HG02884 (cell line): ENCODE data around the gene ANKFN1.

Experiments
- ATAC-seq: cut with Tn5 transposase; IDR thresholded peaks from one replicate; pipeline ENCODE4 v1.9.1; 2021; ENCODE audit warnings: mild to moderate bottlenecking, moderate library complexity; ENCODE audit not compliant: unreplicated experiment

The ANKFN1 gene

GRCh38 chr17:56175299-56175955, 22.2 kb downstream of the ANKFN1 start:
- no peak for ATAC-seq

GRCh38 chr17:56176091-56176490, 22.8 kb downstream of the ANKFN1 start:
- ATAC-seq = no peak

GRCh38 chr17:56177361-56177760, 24.1 kb downstream of the ANKFN1 start:
- no peak for ATAC-seq

GRCh38 chr17:56178203-56178602, 24.9 kb downstream of the ANKFN1 start:
- ATAC-seq = no peak

GRCh38 chr17:56182081-56182480, 28.8 kb downstream of the ANKFN1 start:
- ATAC-seq = no peak

GRCh38 chr17:56184650-56185049, 31.4 kb downstream of the ANKFN1 start:
- ATAC-seq = no peak

- no peak for ATAC-seq
Observed at GRCh38 chr17:56185491-56186221, 32.4 kb downstream of the ANKFN1 start.

- ATAC-seq = no peak
Observed at GRCh38 chr17:56186222-56186786, 33.0 kb downstream of the ANKFN1 start.

GRCh38 chr17:56203430-56203829, 50.2 kb downstream of the ANKFN1 start:
- ATAC-seq = no peak

- ATAC-seq = no peak
Observed at GRCh38 chr17:56206351-56206750, 53.1 kb downstream of the ANKFN1 start.

- ATAC-seq = no peak
Observed at GRCh38 chr17:56213031-56213430, 59.8 kb downstream of the ANKFN1 start.

GRCh38 chr17:56217921-56218320, 64.6 kb downstream of the ANKFN1 start:
- no peak for ATAC-seq

- no peak for ATAC-seq
Observed at GRCh38 chr17:56222255-56222654, 69.0 kb downstream of the ANKFN1 start.

GRCh38 chr17:56230660-56231059, 77.4 kb downstream of the ANKFN1 start:
- ATAC-seq = no peak

GRCh38 chr17:56231252-56231651, 78.0 kb downstream of the ANKFN1 start:
- no peak for ATAC-seq

- no peak for ATAC-seq
Observed at GRCh38 chr17:56231693-56232092, 78.4 kb downstream of the ANKFN1 start.

- no peak for ATAC-seq
Observed at GRCh38 chr17:56244268-56244890, 91.1 kb downstream of the ANKFN1 start.

GRCh38 chr17:56247816-56248215, 94.5 kb downstream of the ANKFN1 start:
- no peak for ATAC-seq

GRCh38 chr17:56257075-56257474, 103.8 kb downstream of the ANKFN1 start:
- ATAC-seq = no peak

GRCh38 chr17:56260376-56261002, 107.2 kb downstream of the ANKFN1 start:
- no peak for ATAC-seq

GRCh38 chr17:56262803-56263202, 109.5 kb downstream of the ANKFN1 start:
- no peak for ATAC-seq
